Effector memory CD8-positive, alpha-beta T cell (primary cell): ENCODE data around the gene PRICKLE3.

ENCODE experiments used
- ATAC-seq: fragments of 150-1000 bp; cut with Tn5 transposase; replicated peaks from 2 replicates; pipeline ENCODE4 v1.10.0; 2021; ENCODE audit warnings: mild to moderate bottlenecking, moderate library complexity
- DNase-seq, 3 experiments: peaks; one replicate each; pipeline ENCODE4 v3.0.0; 2021
- H3K27ac Mint-ChIP-seq, 2 donors: one replicate each; pipeline ENCODE4 v1.8.0; 2022; ENCODE audit warnings: mild to moderate bottlenecking in 2 of 2, mixed read lengths in 2 of 2, moderate library complexity in 2 of 2
- H3K27me3 Mint-ChIP-seq, 2 donors: one replicate each; pipeline ENCODE4 v1.8.0; 2022; ENCODE audit warnings: mixed read lengths in 2 of 2
- H3K36me3 Mint-ChIP-seq: one replicate; pipeline ENCODE4 v1.8.0; 2022; ENCODE audit warnings: mild to moderate bottlenecking, moderate library complexity, mixed read lengths; ENCODE audit not compliant: insufficient read depth
- H3K4me1 Mint-ChIP-seq, 2 donors: one replicate each; pipeline ENCODE4 v1.8.0; 2022; ENCODE audit warnings: low read depth in 2 of 2, mixed read lengths in 2 of 2
- H3K4me3 Mint-ChIP-seq, 2 donors: one replicate each; pipeline ENCODE4 v1.8.0; 2022; ENCODE audit warnings: mild to moderate bottlenecking in 2 of 2, mixed read lengths in 2 of 2, moderate library complexity in 2 of 2
- H3K9me3 Mint-ChIP-seq, 2 donors: one replicate each; pipeline ENCODE4 v1.8.0; 2022; ENCODE audit warnings: mixed read lengths in 2 of 2
- total RNA-seq, 9 experiments: gene quantifications; one replicate each; lab custom pipeline; 2026; lab: John Stamatoyannopoulos, UW

Gene PRICKLE3, protein sequence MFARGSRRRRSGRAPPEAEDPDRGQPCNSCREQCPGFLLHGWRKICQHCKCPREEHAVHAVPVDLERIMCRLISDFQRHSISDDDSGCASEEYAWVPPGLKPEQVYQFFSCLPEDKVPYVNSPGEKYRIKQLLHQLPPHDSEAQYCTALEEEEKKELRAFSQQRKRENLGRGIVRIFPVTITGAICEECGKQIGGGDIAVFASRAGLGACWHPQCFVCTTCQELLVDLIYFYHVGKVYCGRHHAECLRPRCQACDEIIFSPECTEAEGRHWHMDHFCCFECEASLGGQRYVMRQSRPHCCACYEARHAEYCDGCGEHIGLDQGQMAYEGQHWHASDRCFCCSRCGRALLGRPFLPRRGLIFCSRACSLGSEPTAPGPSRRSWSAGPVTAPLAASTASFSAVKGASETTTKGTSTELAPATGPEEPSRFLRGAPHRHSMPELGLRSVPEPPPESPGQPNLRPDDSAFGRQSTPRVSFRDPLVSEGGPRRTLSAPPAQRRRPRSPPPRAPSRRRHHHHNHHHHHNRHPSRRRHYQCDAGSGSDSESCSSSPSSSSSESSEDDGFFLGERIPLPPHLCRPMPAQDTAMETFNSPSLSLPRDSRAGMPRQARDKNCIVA
- 2.7 to 7.4 (median 5.4) reads per million in 9 experiments for total RNA-seq

DNA sequence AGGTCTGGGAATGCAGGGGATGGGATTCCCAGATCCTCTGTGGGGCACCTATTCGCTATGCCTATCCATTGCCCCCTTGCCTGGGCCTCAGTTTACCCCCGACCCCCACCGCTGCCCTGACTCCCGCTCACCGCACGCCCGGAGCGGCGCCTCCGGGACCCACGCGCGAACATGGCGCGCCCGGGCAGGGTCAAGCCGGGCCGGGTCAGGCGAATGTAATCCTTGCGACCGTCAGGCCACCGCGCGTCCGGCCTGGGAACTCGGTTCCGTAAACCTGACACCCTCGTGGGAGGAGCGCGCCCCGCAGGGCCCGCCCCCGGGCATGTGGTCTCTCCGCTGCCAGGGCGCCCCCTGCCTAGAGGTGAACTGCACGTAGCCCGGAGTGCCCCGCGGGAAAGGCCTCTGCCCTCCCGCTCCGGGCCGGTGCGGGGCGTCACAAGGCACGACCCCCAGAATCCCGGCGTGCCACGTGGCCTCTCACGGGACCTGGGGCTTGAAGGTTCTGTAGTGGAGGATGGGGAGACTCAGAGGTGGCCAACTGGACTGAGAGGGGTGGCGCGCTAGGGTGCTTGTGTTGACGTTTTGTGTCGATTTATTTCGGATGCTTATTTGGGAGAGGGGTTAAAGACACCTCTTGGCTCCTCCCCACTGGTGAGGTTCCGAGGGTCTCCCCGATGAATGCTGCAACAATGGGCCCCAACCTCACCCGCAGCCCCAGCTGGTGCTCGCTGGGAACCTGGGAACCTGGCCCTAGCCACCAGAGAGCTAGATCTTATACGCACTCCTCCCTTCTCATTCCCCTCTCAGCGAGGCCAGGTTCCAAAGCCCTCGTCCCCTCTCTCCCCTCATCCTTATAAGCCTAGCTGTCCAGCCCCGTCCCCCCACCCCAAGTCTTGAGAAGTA is at the start of gene PRICKLE3:
Gene PRICKLE3 (minus strand): TSS at position 249 of the 903 bp plus-strand sequence. CDS start 76 bp downstream, at position 173.
- Mint-ChIP-seq H3K4me1 (peaks cover 12 to 22% of the 10 kb centered on the region in 2 donors), H3K9me3 (no peaks in the 10 kb centered on the region), H3K36me3 (peaks cover 17% of the 10 kb centered on the region), H3K27ac (peak within 1 kb of the TSS; percentile 52 to 68), H3K4me3 (peak within 1 kb of the TSS; percentile 77 to 81), H3K27me3 (no peaks in the 10 kb centered on the region)
- peak; percentile 55 to 64 (median 57) for DNase-seq
- peak; percentile 26 for ATAC-seq

GRCh38 chrX:49233887-49234555 is 47.8 kb upstream of the PRICKLE3 start:
- no peak for ATAC-seq
- Mint-ChIP-seq H3K4me1 (peaks cover 17 to 25% of the 10 kb centered on the region in 2 donors), H3K4me3 (peak overlapping the region in 1 of 2 donors; percentile 8), H3K36me3 (peaks cover 22% of the 10 kb centered on the region), H3K27ac (no peak overlapping the region), H3K9me3 (no peaks in the 10 kb centered on the region), H3K27me3 (no peaks in the 10 kb centered on the region)
- no peak for DNase-seq

DNA sequence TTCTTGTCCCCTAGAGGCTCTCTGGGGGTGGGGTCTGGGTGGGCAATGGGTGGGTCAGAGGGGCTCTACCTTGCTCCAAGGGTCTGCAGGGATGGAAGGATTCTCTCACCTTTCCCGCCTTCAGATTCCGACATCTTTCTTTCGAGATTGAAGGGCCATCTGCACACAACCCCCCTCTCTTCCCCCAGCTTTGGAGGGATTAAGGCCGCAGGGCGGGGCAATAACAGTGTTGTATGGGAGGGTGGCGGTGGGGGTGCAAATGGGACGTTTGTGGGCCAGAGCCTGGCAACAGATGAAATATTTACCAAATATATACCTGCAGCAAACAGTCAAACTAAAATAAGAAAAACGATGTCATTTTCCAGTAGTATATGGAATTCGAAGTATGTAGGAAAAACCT is 47.0 kb upstream of the PRICKLE3 start, which contains the start of gene CACNA1F:
Gene CACNA1F (minus strand): TSS at position 165 of the 400 bp plus-strand sequence. CDS start 31 bp downstream, at position 134.
- peak within 1 kb of the TSS in 1 of 2 donors; percentile 17 for H3K4me3 Mint-ChIP-seq
- H3K27ac Mint-ChIP-seq, result peak within 1 kb of the TSS in 1 of 2 donors; percentile 86
- H3K9me3 Mint-ChIP-seq, result no peaks in the 10 kb centered on the region
- H3K36me3 Mint-ChIP-seq, result peaks cover 22% of the 10 kb centered on the region
- DNase-seq, result no peak
- no peaks in the 10 kb centered on the region for H3K27me3 Mint-ChIP-seq
- H3K4me1 Mint-ChIP-seq, result peaks cover 17 to 25% of the 10 kb centered on the region in 2 donors
- no peak for ATAC-seq

DNA sequence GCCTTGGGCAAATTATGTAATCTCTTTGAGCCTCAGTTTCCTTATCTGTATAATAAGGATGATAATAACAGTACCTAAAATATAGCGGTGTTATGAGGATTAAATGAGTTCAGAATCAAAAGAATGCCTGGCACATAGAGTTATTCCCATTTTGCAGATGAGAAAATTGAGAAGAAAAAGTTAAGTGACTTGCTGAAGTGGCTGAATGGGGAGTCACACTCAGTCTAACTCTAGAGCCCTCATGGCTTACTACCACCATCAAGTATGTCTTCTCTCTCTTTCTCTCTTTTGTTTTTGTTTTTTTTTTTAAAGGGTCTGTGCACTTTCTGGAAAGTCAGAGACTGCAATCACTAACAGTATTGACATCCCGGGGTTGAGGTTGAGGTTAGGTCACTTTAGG is 46.4 kb upstream of the PRICKLE3 start:
- ATAC-seq, result no peak
- H3K4me3 Mint-ChIP-seq, result peak overlapping the region in 1 of 2 donors; percentile 17
- H3K4me1 Mint-ChIP-seq, result peaks cover 17 to 25% of the 10 kb centered on the region in 2 donors
- DNase-seq, result no peak
- peaks cover 22% of the 10 kb centered on the region for H3K36me3 Mint-ChIP-seq
- peaks cover 0 to under 1% of the 10 kb centered on the region in 2 donors for H3K27me3 Mint-ChIP-seq
- H3K27ac Mint-ChIP-seq, result peak overlapping the region in 1 of 2 donors; percentile 86
- H3K9me3 Mint-ChIP-seq, result no peaks in the 10 kb centered on the region

DNA sequence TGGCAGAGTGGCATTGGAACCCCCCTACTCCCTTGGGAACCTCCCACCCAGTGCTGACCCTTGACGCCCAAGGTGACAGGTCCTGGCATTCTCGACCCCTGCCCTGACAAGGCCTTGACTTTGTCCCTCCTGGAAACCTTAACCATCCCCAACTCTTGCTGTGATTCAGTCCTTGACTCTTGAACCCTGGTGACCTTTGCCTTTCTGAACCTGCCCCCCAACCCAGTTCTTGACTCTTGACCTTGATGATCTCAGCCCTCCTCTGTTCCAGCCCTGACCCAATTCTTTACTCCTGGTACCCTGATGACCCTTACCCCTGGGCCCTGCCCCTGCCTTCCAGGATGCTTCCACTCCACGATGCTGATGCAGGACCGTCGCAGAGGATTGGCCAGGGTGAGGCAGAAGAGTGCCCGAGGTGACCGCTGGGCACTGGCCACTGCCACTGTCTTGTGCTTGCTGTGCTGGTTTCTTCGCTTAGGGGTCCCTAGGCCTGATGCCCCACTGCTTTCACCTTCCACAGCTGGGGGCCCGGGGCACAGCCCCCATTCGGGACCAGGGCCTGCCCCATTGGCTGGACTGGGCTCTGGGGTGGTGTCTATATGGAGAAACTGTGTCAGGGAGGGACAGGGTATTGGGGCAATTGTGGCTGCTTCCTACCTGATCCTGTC is 45.3 kb upstream of the PRICKLE3 start:
- peaks cover 9 to 18% of the 10 kb centered on the region in 2 donors for H3K4me1 Mint-ChIP-seq
- ATAC-seq (no peak), DNase-seq (no peak)
- peaks cover 0 to 4% of the 10 kb centered on the region in 2 donors for H3K27me3 Mint-ChIP-seq
- H3K9me3 Mint-ChIP-seq, result no peaks in the 10 kb centered on the region
- H3K27ac Mint-ChIP-seq, result peak overlapping the region; percentile 86 to 90
- peak overlapping the region; percentile 76 to 77 for H3K4me3 Mint-ChIP-seq
- peaks cover 21% of the 10 kb centered on the region for H3K36me3 Mint-ChIP-seq

DNA sequence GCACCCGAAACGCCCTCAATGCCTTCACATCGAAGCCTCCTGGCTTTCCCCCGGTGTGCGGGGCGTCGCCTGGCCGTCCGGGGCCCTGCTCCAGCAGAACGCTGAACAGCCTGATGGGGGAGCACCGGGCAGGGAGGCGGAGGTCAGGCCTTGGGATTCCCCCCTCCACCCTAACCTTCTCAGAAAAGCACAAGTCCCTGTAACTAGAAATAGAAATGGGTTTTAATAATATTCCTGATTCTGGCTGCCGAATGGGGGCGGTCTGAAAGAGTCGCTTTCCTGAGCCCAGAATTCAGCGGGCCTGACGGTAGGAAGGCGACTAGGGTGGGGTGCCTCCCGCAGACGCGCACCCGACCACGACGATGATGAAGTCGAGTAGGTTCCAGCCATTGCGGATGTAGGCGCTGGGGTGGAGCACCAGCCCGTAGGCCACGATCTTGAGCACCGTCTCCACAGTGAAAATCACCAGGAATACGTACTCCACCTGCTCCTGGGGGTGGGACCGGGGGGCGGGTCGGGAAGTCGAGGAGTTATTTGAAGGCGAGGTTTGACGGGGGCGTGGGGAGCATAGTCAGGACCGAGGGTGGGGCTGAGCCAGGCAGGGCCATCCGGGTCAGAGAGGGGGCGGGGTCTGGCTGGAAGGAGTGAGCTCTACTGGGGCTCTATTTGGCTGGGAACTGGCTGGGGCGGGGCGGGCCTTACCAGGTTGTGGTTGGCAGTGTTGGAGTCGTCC is 44.5 kb upstream of the PRICKLE3 start:
- Mint-ChIP-seq H3K9me3 (no peaks in the 10 kb centered on the region), H3K4me3 (peak overlapping the region; percentile 76 to 77), H3K27ac (peak overlapping the region; percentile 86 to 90), H3K27me3 (peaks cover 4 to 6% of the 10 kb centered on the region in 2 donors), H3K4me1 (peaks cover 9 to 13% of the 10 kb centered on the region in 2 donors), H3K36me3 (peaks cover 13% of the 10 kb centered on the region)
- peak; percentile 25 to 33 (median 28) for DNase-seq
- peak; percentile 77 for ATAC-seq

DNA sequence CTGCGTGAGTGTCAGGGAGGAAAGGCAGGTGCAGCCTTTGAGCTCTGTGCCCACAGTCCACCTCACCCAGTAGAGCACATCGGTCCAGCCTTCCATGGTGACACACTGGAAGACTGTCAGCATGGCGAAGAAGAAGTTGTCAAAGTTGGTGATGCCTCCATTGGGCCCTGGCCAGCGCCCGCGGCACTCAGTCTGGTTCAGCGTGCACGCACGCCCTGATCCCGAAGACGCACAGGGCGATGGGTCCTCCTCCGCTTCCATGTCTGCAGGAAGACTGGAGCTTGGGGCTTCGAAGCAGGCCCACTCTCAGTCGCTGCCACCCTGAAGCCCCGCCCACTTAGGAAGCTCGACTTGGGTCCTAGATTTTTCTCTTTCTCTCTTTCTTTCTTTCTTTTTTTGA is 42.0 kb upstream of the PRICKLE3 start:
- H3K9me3 Mint-ChIP-seq, result no peaks in the 10 kb centered on the region
- DNase-seq, result no peak
- H3K27me3 Mint-ChIP-seq, result peaks cover 24% of the 10 kb centered on the region in 2 donors
- H3K36me3 Mint-ChIP-seq, result peaks cover 10% of the 10 kb centered on the region
- ATAC-seq, result no peak
- no peak overlapping the region for H3K27ac Mint-ChIP-seq
- H3K4me3 Mint-ChIP-seq, result no peak overlapping the region
- H3K4me1 Mint-ChIP-seq, result peaks cover 8 to 9% of the 10 kb centered on the region in 2 donors

GRCh38 chrX:49227726-49228125 is 41.6 kb upstream of the PRICKLE3 start:
- DNase-seq (no peak), ATAC-seq (no peak)
- peaks cover 24 to 28% of the 10 kb centered on the region in 2 donors for H3K27me3 Mint-ChIP-seq
- H3K9me3 Mint-ChIP-seq, result no peaks in the 10 kb centered on the region
- peaks cover 8 to 9% of the 10 kb centered on the region in 2 donors for H3K4me1 Mint-ChIP-seq
- no peak overlapping the region for H3K4me3 Mint-ChIP-seq
- H3K36me3 Mint-ChIP-seq, result peaks cover 10% of the 10 kb centered on the region
- H3K27ac Mint-ChIP-seq, result peak overlapping the region in 1 of 2 donors; percentile 61

GRCh38 chrX:49226946-49227345 is 40.8 kb upstream of the PRICKLE3 start:
- ATAC-seq (no peak), DNase-seq (no peak)
- no peak overlapping the region for H3K27ac Mint-ChIP-seq
- peaks cover 24 to 30% of the 10 kb centered on the region in 2 donors for H3K27me3 Mint-ChIP-seq
- peaks cover 6% of the 10 kb centered on the region for H3K36me3 Mint-ChIP-seq
- no peak overlapping the region for H3K4me3 Mint-ChIP-seq
- no peaks in the 10 kb centered on the region for H3K9me3 Mint-ChIP-seq
- H3K4me1 Mint-ChIP-seq, result peaks cover 8 to 9% of the 10 kb centered on the region in 2 donors

- H3K4me3 Mint-ChIP-seq, result no peak overlapping the region
- peaks cover 24 to 30% of the 10 kb centered on the region in 2 donors for H3K27me3 Mint-ChIP-seq
- DNase-seq (no peak), ATAC-seq (no peak)
- H3K9me3 Mint-ChIP-seq, result no peaks in the 10 kb centered on the region
- H3K4me1 Mint-ChIP-seq, result peaks cover 0 to 4% of the 10 kb centered on the region in 2 donors
- no peak overlapping the region for H3K27ac Mint-ChIP-seq
- peaks cover 3% of the 10 kb centered on the region for H3K36me3 Mint-ChIP-seq
Measured at GRCh38 chrX:49225858-49226257, 39.7 kb upstream of the PRICKLE3 start.

DNA sequence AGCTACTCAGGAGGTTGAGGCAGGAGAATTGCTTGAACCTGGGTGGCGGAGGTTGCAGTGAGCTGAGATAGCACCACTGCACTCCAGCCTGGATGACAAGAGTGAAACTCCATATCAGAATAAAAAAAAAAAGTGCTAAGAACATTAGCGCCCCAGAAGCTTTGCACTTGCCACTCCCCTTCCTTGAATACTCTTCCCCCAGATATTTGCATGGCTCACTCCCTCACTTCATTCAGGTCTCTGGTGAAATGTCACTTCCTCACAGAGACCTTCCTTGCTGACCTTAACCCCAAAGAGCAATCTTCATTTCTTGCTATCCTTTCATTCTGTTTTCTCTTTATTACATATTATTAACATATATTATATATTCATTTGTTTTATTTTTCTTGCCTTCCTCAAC is 35.7 kb upstream of the PRICKLE3 start:
- DNase-seq, result no peak
- Mint-ChIP-seq H3K4me1 (no peaks in the 10 kb centered on the region), H3K27ac (peak overlapping the region in 1 of 2 donors; percentile 3), H3K9me3 (no peaks in the 10 kb centered on the region), H3K4me3 (no peak overlapping the region), H3K27me3 (peaks cover 19 to 30% of the 10 kb centered on the region in 2 donors), H3K36me3 (no peaks in the 10 kb centered on the region)
- ATAC-seq, result no peak
